Bone marrow (tissue), 2 donors: Measurements from ENCODE around the gene HADHB.

Source experiments
- DNase-seq, 2 donors: peaks; one replicate each; lab custom pipeline; 2025; lab: John Stamatoyannopoulos, UW

Gene HADHB

DNA sequence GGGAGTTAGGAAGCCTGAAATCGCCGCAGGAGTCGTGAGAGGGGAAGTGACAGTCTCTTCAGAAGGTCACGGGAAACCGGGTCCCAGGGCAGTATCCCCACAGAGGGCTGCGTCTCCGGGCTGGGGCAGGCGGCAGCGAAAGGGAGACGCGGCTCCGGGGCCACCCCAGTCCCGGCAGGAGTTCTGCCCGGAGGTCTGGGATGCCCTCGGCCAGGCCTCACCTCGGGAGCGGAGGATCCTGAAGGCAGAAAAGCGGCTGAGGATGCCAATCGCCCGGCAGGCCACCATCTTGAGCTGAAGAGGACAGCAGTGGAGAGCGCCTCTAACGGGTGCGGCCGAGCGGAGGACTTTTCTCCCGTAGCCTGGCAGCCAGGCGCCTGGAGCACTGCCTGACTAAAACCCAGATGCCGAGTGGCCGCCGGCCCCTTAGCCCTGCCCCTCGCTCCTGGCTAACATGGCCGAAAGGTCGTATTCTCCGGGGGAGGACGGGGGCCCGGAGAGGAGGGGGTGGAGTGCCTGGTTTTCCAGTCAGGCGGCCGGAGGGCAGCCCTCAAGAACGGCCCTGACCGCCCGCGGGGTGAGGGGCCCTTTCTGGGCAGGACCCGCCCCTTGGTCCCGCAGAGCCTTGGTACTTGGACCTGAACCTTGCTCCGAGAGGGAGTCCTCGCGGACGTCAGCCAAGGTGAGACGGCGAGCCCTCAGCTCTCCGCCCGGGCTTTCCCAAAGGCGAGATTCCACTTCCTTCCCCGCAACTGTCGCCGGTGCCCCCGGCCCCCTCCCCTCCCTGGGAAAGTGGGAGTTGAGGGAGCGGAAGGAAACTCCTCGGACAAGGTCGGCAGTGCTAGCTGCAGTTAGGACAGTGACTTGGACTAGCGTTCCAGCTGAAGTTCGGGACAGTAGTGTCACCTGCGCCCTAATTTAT lies at the start of gene HADHB, which contains the start of gene HADHA:
Gene HADHB, plus strand, starts transcription at position 631 of the 922 bp plus-strand sequence. CDS start 9,316 bp downstream, outside the sequence.
Gene HADHA, minus strand, starts transcription at position 324 of the 922 bp plus-strand sequence. Its CDS starts 36 bp downstream, at position 288.
- peak; percentile 78 to 88 for DNase-seq

DNA sequence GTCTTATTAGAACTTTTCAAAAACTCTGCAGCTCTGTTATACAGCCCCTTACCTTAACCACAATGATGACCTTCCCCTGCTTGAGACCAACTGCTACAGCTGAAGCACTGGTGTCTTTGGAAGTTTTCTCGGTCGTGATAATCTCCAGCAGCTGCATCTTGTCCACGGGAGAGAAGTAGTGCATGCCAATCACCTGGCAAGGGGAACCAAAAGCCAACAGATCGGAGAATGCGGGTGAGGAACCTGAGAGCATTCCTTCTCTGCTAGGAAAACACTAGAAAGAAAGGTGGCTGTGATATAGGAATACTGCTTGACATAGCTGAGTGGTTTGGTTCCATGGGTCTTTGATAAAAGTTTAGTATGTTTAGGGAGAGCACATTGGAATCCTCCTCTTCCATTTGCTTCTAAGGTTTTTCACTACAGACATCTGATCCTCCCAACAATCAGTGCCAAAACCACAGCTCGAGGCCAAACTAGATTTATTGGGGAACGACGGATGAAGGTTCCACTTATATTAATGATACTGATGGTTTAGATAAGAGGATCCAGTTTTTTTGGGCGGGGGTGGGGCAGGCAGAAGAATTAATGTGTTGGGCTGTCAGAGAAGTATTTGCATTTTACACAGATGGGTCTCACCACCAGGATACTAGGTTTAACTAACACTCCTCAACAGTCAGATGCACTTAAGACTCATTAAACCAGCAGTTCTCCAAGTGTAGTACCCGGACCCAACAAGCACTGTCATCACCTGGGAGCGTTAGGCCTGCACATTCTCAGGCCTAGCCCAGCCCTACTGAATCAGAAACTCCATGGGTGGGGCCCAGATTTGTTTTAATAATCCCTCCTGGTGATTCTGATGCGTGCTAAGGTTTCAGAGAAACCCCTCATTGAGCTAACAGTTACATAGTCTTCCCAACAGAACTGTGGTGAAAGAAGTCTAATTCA lies 49.4 kb upstream of the HADHB start:
- DNase-seq, result no peak

DNA sequence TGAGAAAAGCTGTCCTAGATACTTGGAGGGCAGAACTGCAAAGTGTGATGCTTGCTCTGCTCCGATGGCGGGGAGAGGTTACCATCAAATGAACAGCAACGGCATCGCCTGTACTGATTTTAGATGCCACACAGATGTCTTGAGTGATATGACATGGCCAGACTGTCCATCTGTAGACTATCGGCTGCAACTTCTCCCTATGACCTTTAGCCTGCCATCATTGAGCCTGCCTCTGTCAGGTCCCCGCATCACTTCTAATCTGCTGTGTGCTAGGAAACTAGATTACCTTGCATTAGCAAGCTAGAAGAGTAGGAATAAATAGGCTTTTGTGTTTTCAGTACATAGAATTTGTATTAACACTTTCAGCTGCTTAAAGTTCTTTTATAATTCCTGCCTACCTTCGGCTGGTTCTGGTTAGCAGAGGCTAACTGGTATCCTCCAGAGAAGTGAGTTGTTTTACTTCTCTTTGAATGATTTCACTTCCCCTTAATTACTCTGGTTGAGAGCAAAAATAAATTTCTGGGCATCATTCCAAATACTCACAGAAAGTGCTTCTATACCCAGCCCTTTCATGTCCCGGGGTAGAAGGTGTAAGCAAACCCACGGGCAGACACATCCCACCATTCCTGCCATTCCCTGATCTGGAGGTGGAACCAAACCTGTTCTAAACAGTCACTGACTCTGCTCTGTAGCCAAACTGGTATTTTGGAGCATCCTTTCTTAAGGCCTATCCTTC lies 47.9 kb upstream of the HADHB start:
- no peak for DNase-seq

- no peak for DNase-seq
Observed at GRCh38 chr2:26197516-26197915, 47.2 kb upstream of the HADHB start.

DNA sequence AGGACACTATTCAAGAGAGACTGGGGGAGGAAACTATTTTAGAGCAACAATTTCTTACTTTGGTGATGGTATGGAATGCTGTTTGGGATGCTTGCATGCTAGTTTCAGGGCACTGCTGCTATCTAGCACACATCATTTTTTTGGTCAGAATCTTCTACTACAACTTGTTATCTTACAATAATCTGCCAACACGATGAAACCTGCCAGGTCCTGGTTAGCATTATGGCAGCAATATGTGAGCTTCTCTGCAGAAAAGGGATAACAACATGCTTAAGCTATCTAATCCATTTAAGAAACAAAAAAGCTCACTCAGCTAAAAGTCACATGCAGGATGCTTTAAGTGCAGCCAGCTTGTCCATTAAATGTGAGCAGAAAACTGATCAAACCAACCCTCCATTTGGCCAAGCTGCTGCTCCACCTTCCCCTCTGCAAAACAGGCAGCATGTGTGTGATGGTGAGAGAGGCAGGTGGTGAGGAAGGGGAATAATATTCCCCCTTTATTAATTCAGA lies 41.7 kb upstream of the HADHB start:
- no peak for DNase-seq

DNA sequence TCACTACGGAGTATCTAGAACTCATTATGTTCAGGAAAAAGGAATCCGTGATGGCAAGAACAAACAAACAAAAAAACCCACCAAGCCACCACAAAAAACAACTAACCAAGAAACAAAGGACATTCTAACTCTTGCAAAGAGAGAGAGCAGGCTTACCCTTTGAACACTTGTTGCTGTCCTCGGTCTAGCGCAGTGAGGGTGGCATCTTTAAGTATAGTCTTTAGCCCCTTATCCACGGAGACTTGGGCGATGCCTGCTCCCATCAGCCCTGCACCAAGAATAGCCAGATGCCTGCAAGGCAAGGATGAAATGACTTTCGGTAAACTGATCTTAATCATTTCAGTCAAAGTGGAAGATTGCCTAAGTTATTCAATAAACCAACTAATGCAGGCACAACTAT lies 40.8 kb upstream of the HADHB start:
- no peak for DNase-seq

GRCh38 chr2:26212011-26212410 lies 32.7 kb upstream of the HADHB start:
- DNase-seq, result no peak

DNA sequence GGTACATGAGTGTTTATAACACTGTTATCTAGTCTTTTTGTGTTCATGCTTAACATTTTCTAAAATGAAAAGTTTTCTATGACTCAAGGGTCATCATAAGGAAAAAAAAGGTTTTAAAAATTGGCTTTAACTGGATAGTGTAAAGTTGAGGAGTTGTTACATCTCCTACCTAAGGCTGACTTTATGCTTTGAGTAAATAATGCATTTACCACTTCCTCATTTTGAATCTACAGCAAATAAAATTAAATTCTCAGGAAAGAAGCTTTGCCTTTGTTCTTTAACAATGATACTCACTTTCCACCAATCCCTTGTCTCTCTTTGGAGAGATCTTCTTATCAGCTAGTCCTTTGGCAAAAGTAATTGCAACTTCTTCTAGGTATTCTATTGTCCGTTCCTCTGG lies 30.0 kb upstream of the HADHB start:
- no peak for DNase-seq

- DNase-seq, result no peak
Observed at GRCh38 chr2:26215833-26216232, 28.9 kb upstream of the HADHB start.

DNA sequence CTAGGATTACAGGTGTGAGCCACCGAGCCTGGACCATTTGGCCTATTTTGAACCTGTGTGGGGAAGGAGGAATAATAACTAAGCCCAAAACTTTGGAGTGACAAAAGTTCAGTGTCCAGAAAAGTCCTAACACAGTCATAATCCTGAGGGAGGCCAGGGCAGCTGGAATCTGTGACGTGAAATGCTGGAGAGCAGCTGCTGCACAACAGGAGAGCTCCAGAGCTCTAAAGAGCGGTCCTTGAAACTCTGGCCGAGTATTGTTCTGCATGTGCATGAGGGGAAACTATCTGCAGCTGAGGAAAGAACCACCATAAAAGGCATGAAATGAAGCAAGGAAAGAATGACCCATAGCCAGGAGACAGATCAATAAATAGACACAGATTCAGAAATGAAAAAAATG lies 28.2 kb upstream of the HADHB start:
- DNase-seq, result no peak

- no peak for DNase-seq
Observed at GRCh38 chr2:26217720-26218119, 27.0 kb upstream of the HADHB start.

- no peak for DNase-seq
Observed at GRCh38 chr2:26223018-26223417, 21.7 kb upstream of the HADHB start.

- no peak for DNase-seq
Observed at GRCh38 chr2:26224095-26224494, 20.6 kb upstream of the HADHB start.

GRCh38 chr2:26229595-26229994 lies 15.1 kb upstream of the HADHB start:
- no peak for DNase-seq

- DNase-seq, result no peak
Observed at GRCh38 chr2:26230806-26231205, 13.9 kb upstream of the HADHB start.

- DNase-seq, result no peak
Observed at GRCh38 chr2:26235089-26235488, 9.7 kb upstream of the HADHB start.

- no peak for DNase-seq
Observed at GRCh38 chr2:26237868-26238267, 6.9 kb upstream of the HADHB start.

DNA sequence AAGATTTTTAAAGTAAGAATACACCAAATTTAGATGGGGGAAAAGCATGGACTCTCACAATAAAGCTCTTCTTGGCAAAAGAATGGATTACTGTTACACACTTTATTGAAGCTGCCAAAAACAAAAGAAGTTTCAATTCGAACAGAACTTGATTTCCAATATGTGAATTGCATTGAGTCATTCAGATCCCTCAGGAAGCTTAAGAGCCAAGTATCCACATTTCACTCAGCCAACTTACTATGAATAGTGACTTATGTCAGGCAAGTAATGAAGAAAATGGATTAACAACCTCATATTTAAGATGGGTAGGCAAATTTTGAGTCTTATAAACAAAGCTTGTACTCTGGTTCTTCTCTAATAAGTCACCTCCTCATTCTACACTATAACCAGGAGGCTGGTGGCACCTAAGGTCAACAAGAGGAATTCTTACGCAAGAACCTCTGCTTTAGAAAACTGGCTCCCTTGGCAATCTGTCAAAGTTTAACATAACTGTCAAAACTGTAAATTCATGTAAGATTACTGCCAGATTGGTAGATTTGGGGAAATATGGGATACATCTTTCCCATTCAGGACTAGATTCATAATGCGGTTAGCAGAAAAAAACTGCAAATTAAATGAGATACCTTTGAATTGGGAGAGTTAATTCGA lies 6.3 kb upstream of the HADHB start:
- no peak for DNase-seq

DNA sequence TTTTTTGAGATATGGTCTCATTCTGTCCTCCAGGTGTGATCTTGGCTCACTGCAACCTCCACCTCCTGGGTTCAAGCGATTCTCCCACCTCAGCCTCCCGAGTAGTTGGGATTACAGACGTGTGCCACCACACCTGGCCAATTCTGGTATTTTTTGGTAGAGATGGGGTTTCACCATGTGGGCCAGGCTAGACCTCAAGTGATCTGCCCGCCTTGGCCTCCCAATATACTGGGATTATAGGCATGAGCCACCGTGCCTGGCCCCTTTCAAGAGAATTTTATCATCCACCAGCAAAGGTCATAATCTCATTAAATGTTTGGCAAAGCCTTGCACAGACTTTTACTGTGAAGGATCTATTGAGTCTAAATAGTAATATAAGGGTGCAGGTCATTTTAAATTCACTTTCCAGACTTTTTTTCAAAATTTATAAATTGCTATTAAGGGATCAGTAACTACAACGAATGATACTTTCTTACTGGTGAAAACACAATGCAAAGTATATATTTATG lies 2.8 kb upstream of the HADHB start:
- DNase-seq, result no peak

GRCh38 chr2:26243470-26244308 lies 1.1 kb upstream of the HADHB start:
- DNase-seq, result no peak
